Uterus (tissue), 2 donors: ENCODE measurements around the gene INPP5K.

Experiments used
- POLR2A ChIP-seq, 2 donors: fragments of 450-650 bp; IDR thresholded peaks; one replicate each; pipeline ENCODE4 v1.6.1; 2016; ENCODE audit warnings: antibody characterized with exemption in 2 of 2, mild to moderate bottlenecking in 1 of 2, moderate library complexity in 1 of 2
- TF ChIP-seq, protein P1 (sequence below), 4 experiments: fragments of 200-600 bp in 2 of 4; fragments of 450-650 bp in 2 of 4; sonication (generic) in 2 of 4; IDR thresholded peaks; one replicate each; pipeline ENCODE4 v1.5.1; 2016 to 2019; ENCODE audit warnings: antibody characterized with exemption in 4 of 4, mild to moderate bottlenecking in 2 of 4, moderate library complexity in 1 of 4

DNA sequence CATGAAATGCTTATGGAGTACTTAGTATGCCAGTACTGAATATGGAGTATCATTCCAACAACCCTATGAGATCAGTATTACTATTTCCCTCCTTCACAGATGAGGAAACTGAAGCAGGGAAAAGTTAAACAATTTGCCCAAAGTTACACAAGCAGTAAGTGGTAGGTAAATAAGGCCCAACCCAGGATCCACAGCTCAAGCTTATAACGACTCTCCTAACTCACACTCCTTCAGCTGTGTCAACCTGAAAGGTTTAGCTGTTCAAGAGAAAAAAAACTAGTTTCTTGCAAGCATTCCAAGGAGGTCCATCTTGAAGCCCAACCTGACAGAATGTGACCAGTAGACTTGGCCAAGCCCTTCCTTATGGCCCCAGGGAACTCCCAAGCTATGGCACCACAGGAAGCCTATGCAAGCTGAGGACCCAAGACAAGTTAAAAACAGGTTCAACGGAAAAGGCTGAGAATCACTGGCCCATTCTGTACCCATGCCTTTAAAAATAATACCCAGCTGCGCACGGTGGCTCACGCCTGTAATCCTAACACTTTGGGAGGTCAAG, 66.9 kb downstream of the INPP5K start:
- TF ChIP-seq, protein P1, sequence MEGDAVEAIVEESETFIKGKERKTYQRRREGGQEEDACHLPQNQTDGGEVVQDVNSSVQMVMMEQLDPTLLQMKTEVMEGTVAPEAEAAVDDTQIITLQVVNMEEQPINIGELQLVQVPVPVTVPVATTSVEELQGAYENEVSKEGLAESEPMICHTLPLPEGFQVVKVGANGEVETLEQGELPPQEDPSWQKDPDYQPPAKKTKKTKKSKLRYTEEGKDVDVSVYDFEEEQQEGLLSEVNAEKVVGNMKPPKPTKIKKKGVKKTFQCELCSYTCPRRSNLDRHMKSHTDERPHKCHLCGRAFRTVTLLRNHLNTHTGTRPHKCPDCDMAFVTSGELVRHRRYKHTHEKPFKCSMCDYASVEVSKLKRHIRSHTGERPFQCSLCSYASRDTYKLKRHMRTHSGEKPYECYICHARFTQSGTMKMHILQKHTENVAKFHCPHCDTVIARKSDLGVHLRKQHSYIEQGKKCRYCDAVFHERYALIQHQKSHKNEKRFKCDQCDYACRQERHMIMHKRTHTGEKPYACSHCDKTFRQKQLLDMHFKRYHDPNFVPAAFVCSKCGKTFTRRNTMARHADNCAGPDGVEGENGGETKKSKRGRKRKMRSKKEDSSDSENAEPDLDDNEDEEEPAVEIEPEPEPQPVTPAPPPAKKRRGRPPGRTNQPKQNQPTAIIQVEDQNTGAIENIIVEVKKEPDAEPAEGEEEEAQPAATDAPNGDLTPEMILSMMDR (IDR thresholded peaks at IDR 0.05) = no peak
- no peak for TF ChIP-seq POLR2A (IDR thresholded peaks at IDR 0.05)
